ENCODE measurements around the gene SKI. TPM values are rescaled to one million over a fixed set of nuclear protein-coding genes. Genes with fewer than 3 reads are reported as not detected.

Gene SKI
- total and polyA plus RNA-seq, 10 of the 15 experiments (the other 5 are each of a cell fraction or from before 2014, with no cell fraction given), result 0.03 to 14.9 (median 0.96) TPM

GRCh38 chr1:2337501-2337900 lies 109.4 kb downstream of the SKI start:
- DNase-seq (ENCODE audit: low read depth, low spot score) (no peak), ATAC-seq (no peak), FAIRE-seq (no peak)
- H2AFZ ChIP-seq (ENCODE audit: control insufficient read depth, low read depth, low read length), result no peak overlapping the region
- POLR2A ChIA-PET, result no interaction called here
- SMC1A ChIA-PET (ENCODE audit: uncharacterized antibody, unreplicated experiment), result no interaction called here
- CTCF ChIA-PET, result no interaction called here
- BruUV-seq (replicated peaks), result no TSS peak
- H3K4me3 ChIP-seq, result no peak overlapping the region
- 21% methylated on average over 10 of the region's 10 CpGs for WGBS (ENCODE audit: insufficient coverage, insufficient replicate concordance, low lambda C conversion rate, missing lambda C conversion rate)
- no peaks in the 10 kb centered on the region for H3K36me3 ChIP-seq (ENCODE audit: control insufficient read depth in 2 of 2, insufficient read depth in 2 of 2, low read length in 1 of 2)
- RAD21 ChIA-PET (ENCODE audit: unreplicated experiment), result no interaction called here
- TF ChIP-seq NR2F1 (conservative IDR thresholded peaks at IDR 0.05), result no peak
- H4K20me1 ChIP-seq (ENCODE audit: control insufficient read depth, insufficient read depth), result no peaks in the 10 kb centered on the region
- intact Hi-C loops (cut with micrococcal nuclease; ENCODE audit: unreplicated experiment) (no loop called here), in situ Hi-C loops (cut with MboI) (no loop called here)
- no peak overlapping the region for H3K27ac ChIP-seq (ENCODE audit: control insufficient read depth, insufficient read depth)
- H3K9me3 ChIP-seq (replicated peaks; ENCODE audit: control insufficient read depth, insufficient read depth, low read length), result no peaks in the 10 kb centered on the region
- H3K4me1 ChIP-seq (ENCODE audit: control insufficient read depth, insufficient read depth, low read length), result no peaks in the 10 kb centered on the region
- H3K27me3 ChIP-seq (replicated peaks in 1 of 2; ENCODE audit: control insufficient read depth in 2 of 2, insufficient read depth in 2 of 2, low read length in 1 of 2), result no peaks in the 10 kb centered on the region; a peak in 1 of 4 replicates
- no peak overlapping the region for H3K4me2 ChIP-seq (ENCODE audit: control insufficient read depth, insufficient read depth)
- H3K79me2 ChIP-seq (ENCODE audit: control insufficient read depth, insufficient read depth, low read length), result no peaks in the 10 kb centered on the region
- H3K9ac ChIP-seq (ENCODE audit: control insufficient read depth, insufficient read depth, low read length), result no peak overlapping the region

GRCh38 chr1:2339206-2340085 lies 111.3 kb downstream of the SKI start:
- ChIA-PET POLR2A (no interaction called here), SMC1A (ENCODE audit: uncharacterized antibody, unreplicated experiment) (no interaction called here)
- 58% methylated on average over 45 of the region's 45 CpGs for WGBS (ENCODE audit: insufficient coverage, insufficient replicate concordance, low lambda C conversion rate, missing lambda C conversion rate)

More at GRCh38 chr1:2339206-2340085, 111.3 kb downstream of the SKI start:
- no peak overlapping the region for H3K9ac ChIP-seq (ENCODE audit: control insufficient read depth, insufficient read depth, low read length)
- FAIRE-seq (no peak), ATAC-seq (no peak), DNase-seq (ENCODE audit: low read depth, low spot score) (no peak)
- no peak overlapping the region for H3K27ac ChIP-seq (ENCODE audit: control insufficient read depth, insufficient read depth)
- H4K20me1 ChIP-seq (ENCODE audit: control insufficient read depth, insufficient read depth), result no peaks in the 10 kb centered on the region
- H3K4me1 ChIP-seq (ENCODE audit: control insufficient read depth, insufficient read depth, low read length), result no peaks in the 10 kb centered on the region
- RAD21 ChIA-PET (ENCODE audit: unreplicated experiment), result no interaction called here
- H3K4me3 ChIP-seq, result no peak overlapping the region
- H3K9me3 ChIP-seq (replicated peaks; ENCODE audit: control insufficient read depth, insufficient read depth, low read length), result no peaks in the 10 kb centered on the region
- TF ChIP-seq IKZF1 (conservative IDR thresholded peaks at IDR 0.05), result no peak
- TF ChIP-seq E4F1 (IDR thresholded peaks at IDR 0.05; ENCODE audit: borderline replicate concordance, partially characterized antibody), result no peak
- no peak for TF ChIP-seq NBN (IDR thresholded peaks at IDR 0.05)
- TF ChIP-seq, protein P1, sequence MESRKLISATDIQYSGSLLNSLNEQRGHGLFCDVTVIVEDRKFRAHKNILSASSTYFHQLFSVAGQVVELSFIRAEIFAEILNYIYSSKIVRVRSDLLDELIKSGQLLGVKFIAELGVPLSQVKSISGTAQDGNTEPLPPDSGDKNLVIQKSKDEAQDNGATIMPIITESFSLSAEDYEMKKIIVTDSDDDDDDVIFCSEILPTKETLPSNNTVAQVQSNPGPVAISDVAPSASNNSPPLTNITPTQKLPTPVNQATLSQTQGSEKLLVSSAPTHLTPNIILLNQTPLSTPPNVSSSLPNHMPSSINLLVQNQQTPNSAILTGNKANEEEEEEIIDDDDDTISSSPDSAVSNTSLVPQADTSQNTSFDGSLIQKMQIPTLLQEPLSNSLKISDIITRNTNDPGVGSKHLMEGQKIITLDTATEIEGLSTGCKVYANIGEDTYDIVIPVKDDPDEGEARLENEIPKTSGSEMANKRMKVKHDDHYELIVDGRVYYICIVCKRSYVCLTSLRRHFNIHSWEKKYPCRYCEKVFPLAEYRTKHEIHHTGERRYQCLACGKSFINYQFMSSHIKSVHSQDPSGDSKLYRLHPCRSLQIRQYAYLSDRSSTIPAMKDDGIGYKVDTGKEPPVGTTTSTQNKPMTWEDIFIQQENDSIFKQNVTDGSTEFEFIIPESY (IDR thresholded peaks at IDR 0.05), result no peak
- H3K4me2 ChIP-seq (ENCODE audit: control insufficient read depth, insufficient read depth), result no peak overlapping the region
- H3K36me3 ChIP-seq (ENCODE audit: control insufficient read depth in 2 of 2, insufficient read depth in 2 of 2, low read length in 1 of 2), result no peaks in the 10 kb centered on the region
- CTCF ChIA-PET, result no interaction called here
- H3K27me3 ChIP-seq (replicated peaks in 1 of 2; ENCODE audit: control insufficient read depth in 2 of 2, insufficient read depth in 2 of 2, low read length in 1 of 2), result no peaks in the 10 kb centered on the region; a peak in 1 of 4 replicates
- intact Hi-C loops (cut with micrococcal nuclease; ENCODE audit: unreplicated experiment) (no loop called here), in situ Hi-C loops (cut with MboI) (no loop called here)
- BruUV-seq (replicated peaks), result no TSS peak
- H2AFZ ChIP-seq (ENCODE audit: control insufficient read depth, low read depth, low read length), result no peak overlapping the region
- H3K79me2 ChIP-seq (ENCODE audit: control insufficient read depth, insufficient read depth, low read length), result no peaks in the 10 kb centered on the region
